Activated CD8-positive, alpha-beta memory T cell treated with anti-CD3 and anti-CD28 coated beads, Interleukin-2, amount 50 U/mL, for 24 hours (primary cell): ENCODE measurements around the gene DNAJC25.
"Not testable (repeated sequence)": the region's sequence is repeated elsewhere in the genome, so short reads cannot be mapped to it uniquely, and the experiment has no call there.

Experiments
- DNase-seq: peaks from one replicate; pipeline ENCODE4 v3.0.0-alpha.2; 2020; ENCODE audit errors: extremely low read depth

DNAJC25 gene

GRCh38 chr9:111663301-111663823, 32.2 kb downstream of the DNAJC25 start:
- no peak for DNase-seq

GRCh38 chr9:111668026-111668573, 37.0 kb downstream of the DNAJC25 start:
- no peak for DNase-seq

DNA sequence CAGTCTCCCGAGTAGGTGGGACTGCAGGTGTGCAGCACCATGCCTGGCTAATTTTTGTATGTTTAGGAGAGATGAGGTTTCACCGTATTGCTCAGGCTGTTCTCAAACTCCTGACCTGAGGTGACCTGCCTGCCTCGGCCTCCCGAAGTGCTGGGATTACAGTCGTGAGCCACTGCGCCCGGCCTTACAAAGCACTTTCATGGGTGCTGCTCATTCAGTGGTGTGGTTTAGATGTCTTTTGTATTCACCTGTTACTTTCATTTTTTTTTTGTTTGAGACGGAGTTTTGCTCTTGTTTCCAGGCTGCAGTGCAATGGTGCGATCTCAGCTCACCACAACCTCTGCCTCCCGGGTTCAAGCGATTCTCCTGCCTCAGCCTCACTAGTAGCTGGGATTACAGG, 37.5 kb downstream of the DNAJC25 start:
- DNase-seq = not testable (repeated sequence)

GRCh38 chr9:111674319-111674718, 43.2 kb downstream of the DNAJC25 start:
- DNase-seq = no peak

GRCh38 chr9:111676116-111676515, 45.0 kb downstream of the DNAJC25 start:
- no peak for DNase-seq

- DNase-seq = no peak
Measured at GRCh38 chr9:111678293-111678692, 47.2 kb downstream of the DNAJC25 start.

GRCh38 chr9:111679199-111679598, 48.1 kb downstream of the DNAJC25 start:
- DNase-seq = no peak

GRCh38 chr9:111683392-111683791, 52.3 kb downstream of the DNAJC25 start:
- no peak for DNase-seq

DNA sequence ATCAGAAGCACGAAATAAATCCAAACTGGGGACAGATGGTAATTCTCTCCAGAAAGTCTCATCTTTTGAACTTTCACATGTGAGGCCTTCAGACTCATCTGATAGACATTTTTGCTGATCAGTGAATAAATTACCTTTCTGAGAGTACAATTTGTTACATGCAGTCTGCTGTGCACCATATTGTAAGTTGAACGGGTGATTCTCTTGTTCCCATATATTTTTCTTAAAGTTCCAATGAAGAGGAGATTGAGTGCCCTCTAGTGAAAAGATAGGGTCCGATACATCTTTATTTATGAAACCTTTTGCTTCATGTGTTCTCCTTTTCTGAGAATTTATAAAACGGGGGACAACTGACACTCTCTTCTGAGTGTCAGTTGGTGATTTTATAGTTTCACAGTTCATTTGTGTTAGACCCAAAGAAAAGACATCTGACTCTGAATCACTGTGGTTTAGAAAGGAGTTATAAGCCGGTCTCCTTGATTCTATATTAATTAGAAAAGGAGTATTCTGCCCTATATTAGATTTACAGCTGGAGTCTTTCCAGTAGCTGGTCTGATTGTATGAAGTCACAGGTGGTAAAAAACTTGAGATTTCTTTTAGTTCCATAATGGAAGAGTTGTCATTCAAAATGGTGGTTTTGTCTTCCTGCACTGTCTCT, 60.7 kb downstream of the DNAJC25 start:
- DNase-seq = no peak

GRCh38 chr9:111696796-111697195, 65.7 kb downstream of the DNAJC25 start:
- DNase-seq = no peak

GRCh38 chr9:111700776-111701175, 69.6 kb downstream of the DNAJC25 start:
- no peak for DNase-seq
